Measurements from ENCODE around the gene ABCA4.
A peak's percentile ranks its signal among the peaks of the same experiment; 100 is the strongest.
"Not testable (repeated sequence)": the region's sequence is repeated elsewhere in the genome, so short reads cannot be mapped to it uniquely, and the experiment has no call there.

Gene ABCA4

DNA sequence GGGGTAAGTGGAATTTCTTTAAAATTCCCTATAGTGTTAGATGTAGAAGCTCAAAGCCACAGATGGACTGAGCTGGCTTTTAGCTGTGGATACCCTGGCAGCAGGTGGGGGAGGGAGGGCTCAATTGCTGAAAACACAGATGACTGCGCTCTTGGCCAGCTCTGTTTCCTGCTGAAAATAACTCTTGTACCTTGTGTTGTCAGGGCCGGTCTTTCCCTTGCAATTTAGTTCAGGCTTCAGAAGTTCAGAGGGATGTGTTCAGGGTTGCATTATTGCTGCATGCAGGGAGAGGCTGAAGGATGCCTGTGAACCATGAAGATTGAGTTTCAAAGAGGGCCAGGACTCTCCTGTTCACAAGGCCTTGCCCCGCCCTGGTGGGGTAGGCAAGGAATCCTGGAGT lies 153.6 kb downstream of the ABCA4 start:
- TF ChIP-seq GATA1 (IDR thresholded peaks at IDR 0.05; ENCODE audit: low read depth, low read length) = no peak
- TF ChIP-seq POLR2A (IDR thresholded peaks at IDR 0.05; ENCODE audit: low read length) = no peak
- DNase-seq = no peak

- TF ChIP-seq GATA1 (IDR thresholded peaks at IDR 0.05; ENCODE audit: low read depth, low read length) = no peak
- TF ChIP-seq POLR2A (IDR thresholded peaks at IDR 0.05; ENCODE audit: low read length) = no peak
- no peak for DNase-seq
Observed at GRCh38 chr1:93965888-93966287, 155.1 kb downstream of the ABCA4 start.

DNA sequence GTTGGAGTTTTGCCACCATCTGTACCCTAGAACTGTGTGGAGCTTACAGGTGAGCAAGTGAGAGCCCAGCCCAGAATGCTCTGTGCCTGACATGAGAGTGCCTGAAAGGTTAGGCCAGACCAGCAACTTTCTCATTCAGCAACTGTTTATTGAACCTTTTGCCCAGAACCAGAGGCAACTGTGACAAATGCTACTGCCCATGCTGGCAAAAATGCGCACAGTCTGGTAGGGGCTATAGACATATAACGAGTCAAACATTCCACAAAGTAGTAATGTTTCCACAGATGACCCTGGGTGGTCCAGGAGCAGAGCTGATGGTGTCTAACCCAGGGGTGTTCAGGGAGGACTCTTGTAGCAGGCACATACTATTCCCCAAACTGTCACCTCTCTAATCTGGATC lies 155.7 kb downstream of the ABCA4 start:
- TF ChIP-seq POLR2A (IDR thresholded peaks at IDR 0.05; ENCODE audit: low read length) (no peak), GATA1 (IDR thresholded peaks at IDR 0.05; ENCODE audit: low read depth, low read length) (no peak)

DNA sequence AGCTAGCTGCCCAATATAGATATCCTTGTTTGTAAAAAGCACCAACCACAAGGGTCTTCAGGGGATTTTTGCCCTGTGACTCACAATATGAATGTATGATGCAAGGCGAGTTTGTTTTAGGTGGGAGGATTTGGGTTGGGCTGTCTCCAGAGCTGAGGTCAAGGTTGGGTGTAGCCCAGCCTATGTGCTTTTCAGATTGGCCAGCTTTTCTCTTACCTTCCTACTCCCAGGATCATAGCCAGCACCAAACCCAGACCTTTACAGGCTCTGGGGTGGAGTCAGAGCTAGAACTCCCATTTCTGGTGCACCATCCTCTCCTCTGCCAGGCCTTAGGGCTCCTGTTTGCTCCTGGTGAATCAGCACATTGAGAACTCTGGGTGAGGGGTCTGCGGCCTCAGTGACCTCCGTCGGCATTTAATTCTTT lies 156.2 kb downstream of the ABCA4 start:
- DNase-seq = peak in 1 of 2 experiments; percentile 13

More for the DNA sequence above, 155.7 kb downstream of the ABCA4 start:
- DNase-seq = no peak

DNA sequence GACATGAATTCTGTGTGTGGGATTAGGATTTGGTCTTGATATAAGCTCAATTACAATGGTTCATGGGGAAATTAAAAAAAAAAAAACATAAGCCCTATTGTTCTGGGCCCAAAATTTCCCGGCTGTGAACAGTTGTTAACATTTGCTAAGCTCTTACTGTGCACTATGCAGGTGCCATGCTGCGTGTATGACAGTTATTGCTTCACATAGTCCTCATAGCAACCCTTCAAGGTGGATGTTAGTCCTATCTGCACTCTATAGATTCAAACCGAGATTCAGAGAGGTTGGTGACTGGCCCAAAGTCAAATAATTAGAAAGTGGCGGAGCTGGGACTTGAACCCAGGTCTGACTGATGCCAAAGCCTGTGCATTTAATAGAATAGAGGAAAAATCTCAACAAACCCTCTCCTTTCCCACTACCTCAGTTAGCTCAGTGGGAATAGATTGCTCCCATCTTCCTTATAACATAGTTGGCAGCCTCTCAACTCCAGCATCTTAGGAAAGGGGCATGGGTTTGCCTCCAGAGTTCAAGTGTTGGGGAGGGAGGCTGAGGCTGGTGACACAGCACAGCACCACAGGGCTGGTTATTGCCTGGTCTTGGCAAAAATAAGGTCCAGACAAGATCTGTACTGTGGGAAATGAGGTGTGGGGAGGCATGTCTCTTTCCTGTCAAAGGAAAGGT lies 156.7 kb downstream of the ABCA4 start:
- TF ChIP-seq POLR2A (IDR thresholded peaks at IDR 0.05; ENCODE audit: low read length) (no peak), GATA1 (IDR thresholded peaks at IDR 0.05; ENCODE audit: low read depth, low read length) (no peak)
- DNase-seq = no peak

More for the DNA sequence above, 156.2 kb downstream of the ABCA4 start:
- TF ChIP-seq GATA1 (IDR thresholded peaks at IDR 0.05; ENCODE audit: low read depth, low read length) = no peak
- no peak for TF ChIP-seq POLR2A (IDR thresholded peaks at IDR 0.05; ENCODE audit: low read length)

- DNase-seq = no peak
Observed at GRCh38 chr1:93963585-93963984, 157.4 kb downstream of the ABCA4 start.

DNA sequence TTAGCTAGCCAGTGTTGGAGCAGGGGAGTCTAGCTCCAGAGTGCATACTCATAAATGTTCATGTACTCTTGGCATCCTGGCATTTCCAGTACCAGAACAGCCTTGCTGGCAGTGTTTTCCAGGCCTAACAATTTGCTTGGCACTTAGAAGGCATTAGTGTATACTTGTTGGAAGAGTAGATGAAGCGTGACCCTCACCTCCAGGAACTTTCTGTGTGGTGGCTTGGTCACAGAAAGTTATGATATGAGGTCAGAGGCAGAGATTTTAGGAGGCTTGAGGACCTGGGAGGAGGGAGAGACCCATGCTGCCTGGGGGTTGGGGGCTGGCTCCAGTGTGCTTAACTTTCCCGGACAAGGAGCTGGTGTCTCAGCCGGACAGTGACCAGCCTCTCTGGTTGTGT lies 159.0 kb downstream of the ABCA4 start:
- TF ChIP-seq POLR2A (IDR thresholded peaks at IDR 0.05; ENCODE audit: low read length) (no peak), GATA1 (IDR thresholded peaks at IDR 0.05; ENCODE audit: low read depth, low read length) (no peak)
- DNase-seq = no peak

More at GRCh38 chr1:93963585-93963984, 157.4 kb downstream of the ABCA4 start:
- TF ChIP-seq GATA1 (IDR thresholded peaks at IDR 0.05; ENCODE audit: low read depth, low read length) (no peak), POLR2A (IDR thresholded peaks at IDR 0.05; ENCODE audit: low read length) (no peak)

DNA sequence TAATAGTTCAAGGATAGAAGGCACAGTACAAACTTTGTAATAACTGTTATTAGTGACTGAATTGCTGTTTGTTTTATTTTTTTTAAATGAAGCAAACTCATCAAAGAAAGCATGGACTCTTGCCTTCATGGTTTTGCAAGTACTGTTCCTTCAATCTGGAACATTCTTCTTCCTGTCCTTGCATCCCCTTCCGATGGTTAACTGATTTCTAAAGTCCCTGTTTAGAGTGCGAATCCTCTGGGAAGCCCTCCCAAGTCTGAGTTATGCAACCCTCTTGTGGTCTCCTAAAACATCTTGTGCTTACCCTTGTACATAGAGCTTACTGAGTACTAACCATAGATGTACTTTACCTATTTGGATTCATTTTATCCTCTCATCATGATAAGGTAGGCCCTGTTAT lies 159.5 kb downstream of the ABCA4 start:
- TF ChIP-seq POLR2A (IDR thresholded peaks at IDR 0.05; ENCODE audit: low read length) = no peak
- TF ChIP-seq GATA1 (IDR thresholded peaks at IDR 0.05; ENCODE audit: low read depth, low read length) = no peak
- no peak for DNase-seq

- TF ChIP-seq GATA1 (IDR thresholded peaks at IDR 0.05; ENCODE audit: low read depth, low read length) (no peak), POLR2A (IDR thresholded peaks at IDR 0.05; ENCODE audit: low read length) (no peak)
- DNase-seq = no peak
Observed at GRCh38 chr1:93960641-93961147, 160.3 kb downstream of the ABCA4 start.

- TF ChIP-seq POLR2A (IDR thresholded peaks at IDR 0.05; ENCODE audit: low read length) (no peak), GATA1 (IDR thresholded peaks at IDR 0.05; ENCODE audit: low read depth, low read length) (no peak)
Observed at GRCh38 chr1:93959413-93959812, 161.5 kb downstream of the ABCA4 start.

GRCh38 chr1:93958726-93959100 lies 162.2 kb downstream of the ABCA4 start:
- TF ChIP-seq GATA1 (IDR thresholded peaks at IDR 0.05; ENCODE audit: low read depth, low read length) (no peak), POLR2A (IDR thresholded peaks at IDR 0.05; ENCODE audit: low read length) (no peak)
- DNase-seq = no peak

More at GRCh38 chr1:93959413-93959812, 161.5 kb downstream of the ABCA4 start:
- DNase-seq = no peak

DNA sequence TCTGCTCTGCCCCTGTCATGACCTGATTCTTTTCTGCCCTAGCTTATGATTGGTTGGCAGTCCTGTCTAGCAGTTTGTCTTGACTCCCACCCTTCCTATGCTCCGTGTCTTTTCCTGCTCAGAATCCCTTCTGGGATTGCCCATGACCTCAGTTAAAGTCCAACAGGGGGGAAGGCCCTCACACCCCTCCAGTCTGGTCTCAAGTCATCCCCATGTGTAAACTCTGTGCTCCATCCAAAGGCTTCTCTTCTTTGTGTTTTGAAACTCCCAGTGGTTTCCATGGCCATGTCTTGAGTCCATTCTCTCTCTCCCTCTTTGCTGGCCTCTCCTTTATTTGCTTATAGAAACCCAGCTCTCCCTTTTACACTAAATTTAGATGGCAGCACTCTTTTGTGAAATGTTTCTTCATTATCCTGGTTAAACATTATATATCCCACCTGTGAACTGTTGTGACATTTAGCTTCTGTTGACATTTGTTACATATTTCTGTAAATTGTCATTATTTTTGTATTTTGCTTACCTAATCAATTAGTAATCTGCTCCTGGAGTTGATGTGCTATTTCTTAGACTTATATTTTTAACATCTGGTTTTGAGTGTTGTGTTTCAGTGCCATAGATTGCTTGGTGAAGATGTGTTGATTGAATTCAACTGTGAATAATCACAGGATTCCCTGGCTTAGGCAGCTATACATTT lies 162.8 kb downstream of the ABCA4 start:
- DNase-seq = no peak
- TF ChIP-seq POLR2A (IDR thresholded peaks at IDR 0.05; ENCODE audit: low read length) = no peak
- no peak for TF ChIP-seq GATA1 (IDR thresholded peaks at IDR 0.05; ENCODE audit: low read depth, low read length)

DNA sequence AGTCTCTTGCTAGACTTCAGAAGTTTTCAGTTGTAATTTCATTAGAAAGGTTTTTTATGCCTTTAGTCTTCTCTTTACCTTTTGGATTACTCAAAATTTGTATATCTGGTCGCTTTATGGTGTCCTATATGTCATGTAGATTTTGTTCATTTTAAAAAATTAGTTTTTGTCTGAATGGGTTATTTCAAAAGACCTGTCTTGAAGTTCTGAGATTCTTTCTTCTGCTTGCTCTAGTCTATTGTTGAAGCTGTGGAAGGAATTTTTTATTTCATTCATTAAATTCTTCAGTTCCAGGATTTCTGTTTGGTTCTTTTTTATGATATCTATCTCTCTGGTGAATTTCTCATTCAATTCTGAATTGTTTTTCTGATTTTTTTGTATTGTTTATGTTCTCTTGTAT lies 165.2 kb downstream of the ABCA4 start:
- TF ChIP-seq GATA1 (IDR thresholded peaks at IDR 0.05; ENCODE audit: low read depth, low read length) (no peak), POLR2A (IDR thresholded peaks at IDR 0.05; ENCODE audit: low read length) (no peak)
- DNase-seq = no peak

- DNase-seq = not testable (repeated sequence)
Observed at GRCh38 chr1:93947002-93947686, 173.8 kb downstream of the ABCA4 start.
